Measurements from ENCODE around the gene TWF2.

GRCh38 chr3:52191663-52192062 lies 47.3 kb downstream of the TWF2 start:
- no peak for TF ChIP-seq CTCF (conservative IDR thresholded peaks at IDR 0.05; ENCODE audit: low read length)
- no peak for TF ChIP-seq EZH2phosphoT487 (IDR thresholded peaks at IDR 0.05; ENCODE audit: borderline replicate concordance)
